GM21515 (cell line): Measurements from ENCODE around the gene NDUFAF5.

Source experiments
- ATAC-seq: cut with Tn5 transposase; IDR thresholded peaks from one replicate; pipeline ENCODE4 v1.9.1; 2021; ENCODE audit not compliant: unreplicated experiment

NDUFAF5 gene

GRCh38 chr20:13819885-13820645 lies 35.2 kb downstream of the NDUFAF5 start:
- ATAC-seq = peak; percentile 86

DNA sequence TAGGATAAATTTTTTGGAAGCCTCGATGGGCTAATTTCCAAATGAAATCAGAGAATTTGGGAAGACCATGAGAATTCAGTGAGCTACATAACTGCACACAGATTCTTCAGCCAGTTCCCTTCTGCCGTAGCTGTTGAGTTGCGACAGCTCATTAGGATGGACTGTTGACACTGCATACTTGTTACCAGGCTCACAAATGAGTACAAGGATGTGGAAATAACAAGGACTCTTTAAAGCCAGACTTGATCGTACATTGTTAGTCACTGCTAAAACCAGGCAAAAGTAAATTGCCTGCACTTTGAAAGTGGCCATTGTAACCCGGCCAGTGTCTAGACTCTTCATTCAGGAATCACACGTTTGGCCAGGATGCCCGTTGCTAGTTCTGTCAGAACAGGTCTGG lies 37.0 kb downstream of the NDUFAF5 start:
- ATAC-seq = no peak

GRCh38 chr20:13822459-13822858 lies 37.6 kb downstream of the NDUFAF5 start:
- no peak for ATAC-seq

DNA sequence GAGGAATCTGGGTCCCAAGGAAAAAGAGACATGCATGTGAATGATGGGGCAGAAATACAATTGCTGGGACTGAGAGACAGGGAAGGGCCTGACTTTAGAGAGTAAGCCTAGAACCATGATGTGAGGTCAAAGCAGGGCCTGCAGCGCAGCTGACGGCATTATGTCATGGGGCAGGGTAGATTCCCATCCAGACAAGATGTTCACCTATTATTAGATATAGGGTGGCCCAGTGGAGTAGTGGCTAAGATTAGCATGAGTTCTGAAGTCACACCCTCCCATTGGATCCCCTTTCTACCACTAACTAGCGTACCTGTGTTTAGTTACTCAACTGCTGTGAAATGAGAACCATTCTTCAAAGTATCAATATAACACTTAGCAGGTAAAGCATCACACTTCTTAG lies 39.6 kb downstream of the NDUFAF5 start:
- ATAC-seq = no peak

DNA sequence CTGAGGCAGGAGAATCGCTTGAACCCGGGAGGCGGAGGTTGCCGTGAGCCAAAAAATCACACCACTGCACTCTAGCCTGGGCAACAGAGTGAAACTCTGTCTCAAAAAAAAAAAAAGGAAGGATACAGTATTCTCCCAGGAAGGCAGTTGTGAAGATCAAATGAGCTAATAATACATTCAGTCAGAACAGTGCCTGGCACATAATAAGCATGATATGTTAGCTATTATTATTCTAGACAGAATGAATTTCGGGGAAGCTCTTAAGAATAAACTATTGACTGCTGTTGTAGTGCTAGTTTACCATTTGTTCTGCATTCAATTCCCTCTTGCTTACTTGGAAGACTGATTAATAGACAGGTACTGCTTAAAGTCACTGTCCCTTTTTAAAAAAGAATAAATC lies 40.6 kb downstream of the NDUFAF5 start:
- ATAC-seq = no peak

DNA sequence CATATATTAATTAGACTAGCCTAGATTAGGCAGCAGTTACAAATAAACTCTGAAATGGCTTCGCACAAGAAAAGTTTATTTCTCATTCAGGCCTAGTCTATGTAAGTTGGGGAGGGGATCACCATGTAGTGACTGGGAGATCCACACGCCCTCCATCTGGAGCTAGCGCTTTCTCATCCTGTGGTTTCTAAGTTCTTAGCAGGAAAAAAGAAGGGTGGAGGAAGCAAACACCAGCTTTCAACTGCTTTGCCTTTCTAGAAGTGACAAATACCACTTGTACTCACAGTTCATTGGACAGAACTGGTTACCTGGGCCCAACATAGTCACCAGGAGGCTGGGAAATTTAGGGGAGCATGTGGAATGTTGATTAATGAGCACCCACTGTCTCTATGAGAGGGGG lies 46.6 kb downstream of the NDUFAF5 start:
- ATAC-seq = no peak

DNA sequence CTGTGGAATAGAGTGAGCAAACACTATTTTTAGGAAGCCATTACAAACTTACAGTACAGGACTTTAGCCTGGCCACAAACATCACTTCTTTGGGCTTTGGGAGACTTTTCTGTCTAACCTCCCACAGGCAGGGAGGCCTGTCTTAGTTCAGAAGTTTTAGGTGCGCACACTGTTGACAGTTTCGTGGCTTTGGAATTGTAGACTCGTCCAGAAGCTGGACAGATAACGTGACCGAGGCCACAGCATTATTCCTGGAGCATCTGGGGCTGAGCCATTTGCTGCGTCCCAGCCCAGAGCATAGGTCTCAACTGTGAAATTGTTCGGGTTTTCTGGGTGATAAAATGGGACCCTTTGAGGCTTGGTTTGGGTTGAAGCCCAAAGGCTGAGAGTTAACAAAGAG lies 53.8 kb downstream of the NDUFAF5 start:
- ATAC-seq = no peak

DNA sequence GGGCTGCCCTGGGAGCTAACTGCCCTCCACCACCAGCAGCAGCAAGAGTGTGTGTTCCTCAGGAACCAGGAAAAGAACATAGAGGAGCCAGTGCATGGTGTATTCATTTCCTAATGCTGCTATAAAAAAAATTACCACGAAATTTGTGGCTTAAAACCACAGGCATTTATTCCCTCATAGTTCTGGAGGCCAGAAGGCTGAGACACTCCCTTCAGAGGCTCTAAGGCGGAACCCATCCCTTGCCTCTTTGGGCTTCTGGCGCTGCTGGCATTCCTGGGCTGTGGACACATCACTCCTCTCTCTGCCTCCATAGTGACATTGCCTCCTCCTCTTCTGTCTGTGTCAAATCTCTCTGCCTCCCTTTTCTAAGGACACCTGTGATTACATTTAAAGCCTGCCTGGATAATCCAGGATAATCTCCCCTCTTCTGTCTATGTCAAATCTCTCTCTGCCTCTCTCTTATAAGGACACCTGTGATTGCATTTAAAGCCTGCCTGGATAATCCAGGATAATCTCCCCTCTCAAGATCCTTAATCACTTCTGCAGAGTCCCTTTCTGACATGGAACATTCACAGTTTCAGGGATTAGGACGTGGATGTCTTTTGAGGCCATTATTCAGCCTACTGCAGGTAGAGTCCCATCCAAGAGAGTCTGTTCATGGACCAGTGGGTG lies 54.7 kb downstream of the NDUFAF5 start:
- no peak for ATAC-seq

- ATAC-seq = no peak
These were observed 55.3 kb downstream of the NDUFAF5 start for GRCh38 chr20:13840093-13840465.

- no peak for ATAC-seq
These were observed 56.4 kb downstream of the NDUFAF5 start for GRCh38 chr20:13841206-13841605.

GRCh38 chr20:13844296-13844695 lies 59.5 kb downstream of the NDUFAF5 start:
- no peak for ATAC-seq

GRCh38 chr20:13851279-13851678 lies 66.5 kb downstream of the NDUFAF5 start:
- no peak for ATAC-seq

GRCh38 chr20:13852306-13852705 lies 67.5 kb downstream of the NDUFAF5 start:
- no peak for ATAC-seq

- ATAC-seq = no peak
These were observed 70.8 kb downstream of the NDUFAF5 start for GRCh38 chr20:13855613-13856012.

DNA sequence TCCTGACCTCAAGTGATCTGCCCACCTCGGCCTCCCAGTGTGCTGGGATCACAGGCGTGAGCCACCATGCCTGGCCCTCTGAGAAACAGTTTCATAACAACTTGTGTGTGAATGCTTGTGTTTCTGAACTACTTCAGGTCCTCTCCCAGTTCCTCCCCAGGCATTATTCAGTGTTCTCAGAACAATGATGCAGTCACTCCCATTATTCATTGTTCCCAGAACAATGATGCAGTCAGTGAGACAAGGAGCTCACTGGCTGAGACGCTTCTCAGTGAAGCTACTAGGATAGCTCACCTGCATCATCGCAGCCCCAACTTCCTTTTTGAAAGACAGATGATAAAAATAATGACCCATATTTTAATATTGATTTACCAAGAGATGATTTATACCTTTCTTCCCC lies 71.5 kb downstream of the NDUFAF5 start:
- ATAC-seq = no peak

- ATAC-seq = no peak
These were observed 72.5 kb downstream of the NDUFAF5 start for GRCh38 chr20:13857304-13857703.

GRCh38 chr20:13857961-13858360 lies 73.1 kb downstream of the NDUFAF5 start:
- ATAC-seq = no peak

DNA sequence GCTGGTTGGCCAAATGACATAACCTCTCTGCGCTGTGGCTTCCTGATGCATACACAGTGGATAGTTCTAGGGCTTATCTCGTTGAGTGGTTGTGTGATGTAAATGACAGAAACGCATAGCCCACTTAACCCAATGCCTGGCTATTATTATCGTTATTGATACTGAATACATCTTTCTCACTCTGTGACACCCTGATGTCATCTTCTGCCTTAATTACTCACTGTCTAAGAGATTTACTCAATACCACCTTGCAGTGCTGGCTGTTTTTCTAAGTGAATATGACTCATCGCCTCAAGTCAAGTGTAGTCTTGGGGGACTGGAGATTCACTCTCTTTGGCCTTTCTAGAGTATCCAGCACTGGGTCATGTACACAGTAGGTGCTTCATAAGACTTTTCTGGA lies 73.6 kb downstream of the NDUFAF5 start:
- no peak for ATAC-seq

- no peak for ATAC-seq
These were observed 74.0 kb downstream of the NDUFAF5 start for GRCh38 chr20:13858871-13859270.

GRCh38 chr20:13862245-13862644 lies 77.4 kb downstream of the NDUFAF5 start:
- ATAC-seq = no peak

DNA sequence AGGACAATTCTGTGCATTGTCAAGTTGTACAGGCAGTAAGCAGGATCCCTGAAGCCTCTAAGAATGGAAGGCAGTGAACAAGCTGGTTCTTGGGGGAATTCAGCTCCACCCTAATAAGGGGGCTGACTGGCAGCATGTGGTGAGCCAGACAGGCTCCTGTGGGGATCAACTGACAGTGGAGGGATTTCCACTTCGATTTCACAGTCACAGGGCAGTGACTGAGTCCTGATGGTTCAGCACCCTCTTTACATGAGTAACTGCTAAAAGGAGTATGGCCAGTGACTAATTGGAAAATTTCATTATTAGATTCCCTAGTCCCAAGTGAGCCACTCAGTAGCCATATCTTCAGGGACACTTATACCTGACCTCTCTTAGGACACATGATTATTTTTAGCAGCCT lies 78.4 kb downstream of the NDUFAF5 start:
- ATAC-seq = no peak

DNA sequence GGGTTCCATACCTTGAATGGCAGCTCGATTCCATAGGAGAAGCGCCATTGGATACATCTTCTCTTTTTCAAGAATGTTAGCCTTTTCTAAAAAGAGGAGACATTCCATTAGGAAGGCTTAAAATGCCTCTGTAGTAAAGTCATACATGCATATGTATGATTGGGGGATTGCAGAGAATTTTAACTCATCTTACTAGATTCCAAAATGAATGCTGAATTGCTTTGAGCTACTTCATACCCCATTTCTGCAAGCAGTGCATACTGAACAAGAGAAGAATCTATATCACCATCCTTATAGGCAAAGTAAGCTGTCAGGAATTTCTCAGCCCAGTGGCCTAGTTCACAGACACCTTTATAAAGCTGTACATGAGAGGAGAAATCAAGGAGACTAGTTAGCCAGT lies 80.3 kb downstream of the NDUFAF5 start:
- no peak for ATAC-seq
